Fibroblast of gingiva (primary cell): ENCODE measurements around the gene CHD6.

Experiments
- DNase-seq: peaks from one replicate; pipeline ENCODE4 v3.0.0-alpha.2; 2011; ENCODE audit warnings: low read depth

CHD6 gene

GRCh38 chr20:41427833-41428232 is 190.3 kb downstream of the CHD6 start:
- no peak for DNase-seq

- DNase-seq = no peak
These were observed 191.2 kb downstream of the CHD6 start for GRCh38 chr20:41426976-41427375.

- DNase-seq = peak; percentile 63
These were observed 191.9 kb downstream of the CHD6 start for GRCh38 chr20:41426086-41426830.

- peak; percentile 33 for DNase-seq
These were observed 192.8 kb downstream of the CHD6 start for GRCh38 chr20:41425180-41425884.

- DNase-seq = peak; percentile 50
These were observed 193.6 kb downstream of the CHD6 start for GRCh38 chr20:41424546-41424945.

GRCh38 chr20:41424011-41424410 is 194.2 kb downstream of the CHD6 start:
- DNase-seq = no peak

GRCh38 chr20:41422953-41423352 is 195.2 kb downstream of the CHD6 start:
- no peak for DNase-seq

- DNase-seq = no peak
These were observed 199.4 kb downstream of the CHD6 start for GRCh38 chr20:41418739-41419293.

GRCh38 chr20:41418031-41418430 is 200.1 kb downstream of the CHD6 start:
- no peak for DNase-seq

- no peak for DNase-seq
These were observed 203.0 kb downstream of the CHD6 start for GRCh38 chr20:41415191-41415590.

GRCh38 chr20:41413169-41413568 is 205.0 kb downstream of the CHD6 start:
- DNase-seq = no peak

- DNase-seq = no peak
These were observed 205.7 kb downstream of the CHD6 start for GRCh38 chr20:41412324-41413120.

- DNase-seq = peak; percentile 62
These were observed 206.8 kb downstream of the CHD6 start for GRCh38 chr20:41411391-41411847.

GRCh38 chr20:41408986-41409385 is 209.2 kb downstream of the CHD6 start:
- no peak for DNase-seq

GRCh38 chr20:41408156-41408794 is 209.9 kb downstream of the CHD6 start:
- no peak for DNase-seq

GRCh38 chr20:41407607-41408006 is 210.6 kb downstream of the CHD6 start:
- DNase-seq = no peak

GRCh38 chr20:41406896-41407444 is 211.2 kb downstream of the CHD6 start:
- no peak for DNase-seq

- DNase-seq = no peak
These were observed 211.8 kb downstream of the CHD6 start for GRCh38 chr20:41406353-41406752.

- DNase-seq = no peak
These were observed 212.7 kb downstream of the CHD6 start for GRCh38 chr20:41405436-41405835.

- no peak for DNase-seq
These were observed 214.6 kb downstream of the CHD6 start for GRCh38 chr20:41403604-41404003.

GRCh38 chr20:41398408-41398807 is 219.8 kb downstream of the CHD6 start:
- DNase-seq = peak; percentile 44
